ENCODE measurements around the gene C10orf105.

Gene C10orf105

DNA sequence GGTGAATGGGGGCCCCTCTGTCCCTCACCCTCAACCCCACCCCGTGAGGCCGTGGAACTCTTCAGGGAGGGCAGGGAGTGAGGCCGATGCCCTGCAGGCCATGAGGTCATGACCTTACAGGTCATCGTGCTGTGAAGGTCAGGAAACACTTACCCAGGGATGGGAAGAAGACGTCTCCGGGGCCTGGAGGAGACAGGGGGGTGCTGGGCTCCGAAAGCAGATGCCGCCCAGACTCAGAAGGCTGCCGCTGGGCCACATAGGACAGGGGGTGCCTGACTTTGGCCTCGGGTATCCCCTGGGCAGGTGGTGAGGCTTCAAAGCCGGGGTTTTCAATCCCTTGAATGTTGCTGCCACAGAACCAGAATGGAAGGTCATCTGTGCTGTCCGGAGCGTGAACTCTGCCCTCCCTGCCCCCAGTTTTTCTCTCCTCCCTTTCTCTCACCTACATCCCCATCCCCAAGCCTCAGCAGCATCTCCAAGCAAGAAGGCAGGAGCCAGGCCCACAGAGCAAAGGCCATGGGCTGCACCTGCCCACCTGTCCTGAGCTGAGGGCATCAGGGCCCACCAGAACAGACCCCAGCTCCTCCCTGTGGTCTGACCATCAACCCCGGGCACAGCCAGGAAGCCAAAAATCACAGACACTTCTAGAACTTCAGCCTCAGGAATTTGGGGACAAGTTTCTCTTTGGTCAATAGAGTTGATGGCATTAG lies 32.1 kb upstream of the C10orf105 start:
- no peak for DNase-seq

DNA sequence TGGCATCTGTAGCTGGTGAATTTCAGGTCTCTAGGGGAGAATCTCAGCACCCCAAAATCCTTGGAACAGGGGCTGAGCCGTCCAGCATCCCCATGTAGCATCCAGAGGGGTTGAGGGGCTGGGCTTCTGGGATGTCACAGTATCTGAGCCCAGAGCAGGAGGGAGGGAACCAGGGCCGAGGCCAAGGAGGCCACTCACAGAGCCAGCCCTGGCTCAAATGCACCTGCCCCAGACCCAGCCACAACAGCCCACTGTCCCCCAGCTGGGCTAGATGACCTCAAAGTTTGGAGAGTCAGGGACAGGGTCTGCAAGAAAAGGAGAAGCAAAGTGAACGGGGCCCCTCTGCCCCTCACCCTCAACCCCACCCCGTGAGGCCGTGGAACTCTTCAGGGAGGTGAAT lies 31.4 kb upstream of the C10orf105 start:
- no peak for DNase-seq

DNA sequence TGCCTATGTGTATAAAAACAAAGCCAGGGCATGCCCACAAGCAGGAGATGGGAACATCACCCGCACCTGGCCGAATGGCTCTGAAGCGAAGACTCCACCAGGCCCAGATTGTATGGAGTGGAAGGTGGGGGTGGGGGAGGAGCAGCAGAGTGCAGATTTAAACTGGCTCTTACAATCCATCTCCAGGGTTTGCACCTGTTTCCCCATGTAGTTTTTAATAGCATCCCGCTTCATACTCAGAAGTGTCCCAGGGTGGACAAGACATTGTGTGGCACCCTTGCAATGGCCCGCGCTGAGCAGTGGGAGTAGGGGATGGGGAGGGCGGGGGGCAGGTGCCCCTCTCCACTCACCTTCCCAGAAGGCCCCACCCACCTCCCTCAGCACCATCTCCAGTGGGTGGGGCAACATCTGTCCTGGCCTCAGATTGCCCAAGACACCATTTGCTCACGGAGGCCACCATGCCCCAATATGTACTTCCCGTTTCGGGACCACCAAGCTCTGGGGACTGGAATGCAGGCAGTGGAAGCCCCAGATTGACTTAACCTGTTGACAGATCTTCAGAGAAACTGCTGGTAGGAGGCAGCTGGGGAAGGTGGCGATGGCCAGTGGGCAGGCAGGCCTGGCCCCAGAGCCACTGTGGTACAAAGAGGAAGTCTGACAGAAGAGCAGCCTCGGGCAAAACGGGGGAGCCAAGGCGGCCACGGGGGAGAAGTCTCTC lies 30.7 kb upstream of the C10orf105 start:
- DNase-seq = peak; percentile 23

DNA sequence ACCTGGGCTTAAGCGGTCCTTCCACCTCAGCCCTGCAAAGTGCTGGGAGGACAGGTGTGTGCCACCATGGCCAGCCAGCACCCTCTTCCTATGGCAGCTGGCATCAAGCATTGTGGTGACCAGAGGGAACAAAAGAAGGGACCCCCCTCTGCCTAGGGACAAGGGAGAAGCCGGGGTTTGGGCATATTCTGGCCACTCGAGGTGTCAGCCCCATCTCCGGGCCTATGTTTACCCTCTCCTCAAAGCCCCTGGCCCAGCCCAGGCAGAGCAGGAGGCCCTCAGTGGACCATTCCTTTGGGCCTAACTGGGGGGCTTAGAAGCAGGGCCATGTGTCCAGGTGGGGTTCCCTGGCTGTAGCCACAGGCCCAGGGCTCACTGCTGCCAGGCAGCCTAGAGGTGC lies 29.8 kb upstream of the C10orf105 start:
- no peak for DNase-seq

DNA sequence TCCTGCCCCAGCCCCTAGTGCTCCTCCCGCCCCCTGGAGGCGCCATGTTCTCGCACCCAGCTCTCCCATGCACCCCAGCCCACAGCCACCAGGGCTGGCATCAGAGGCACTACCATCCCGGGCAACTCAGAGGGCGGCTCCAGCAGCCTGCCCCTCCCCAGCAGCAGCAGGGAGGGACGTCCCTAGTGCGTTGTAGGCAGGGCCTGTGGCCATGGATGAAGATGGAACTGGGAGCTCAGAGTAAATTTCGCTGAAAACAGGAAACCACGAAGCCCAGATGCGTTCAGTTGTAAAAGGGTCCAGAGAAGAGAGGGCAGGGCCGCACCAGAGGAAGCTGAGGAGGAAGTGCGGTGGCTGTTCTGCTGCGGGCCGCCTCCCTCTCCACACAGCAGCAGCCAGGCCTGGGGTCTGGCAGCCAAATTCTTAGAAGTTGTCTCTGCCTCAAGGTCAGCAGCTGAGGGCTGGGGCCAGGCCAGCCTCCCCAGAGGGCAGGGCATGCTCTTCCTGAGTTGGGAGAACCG lies 29.2 kb upstream of the C10orf105 start:
- DNase-seq = no peak

DNA sequence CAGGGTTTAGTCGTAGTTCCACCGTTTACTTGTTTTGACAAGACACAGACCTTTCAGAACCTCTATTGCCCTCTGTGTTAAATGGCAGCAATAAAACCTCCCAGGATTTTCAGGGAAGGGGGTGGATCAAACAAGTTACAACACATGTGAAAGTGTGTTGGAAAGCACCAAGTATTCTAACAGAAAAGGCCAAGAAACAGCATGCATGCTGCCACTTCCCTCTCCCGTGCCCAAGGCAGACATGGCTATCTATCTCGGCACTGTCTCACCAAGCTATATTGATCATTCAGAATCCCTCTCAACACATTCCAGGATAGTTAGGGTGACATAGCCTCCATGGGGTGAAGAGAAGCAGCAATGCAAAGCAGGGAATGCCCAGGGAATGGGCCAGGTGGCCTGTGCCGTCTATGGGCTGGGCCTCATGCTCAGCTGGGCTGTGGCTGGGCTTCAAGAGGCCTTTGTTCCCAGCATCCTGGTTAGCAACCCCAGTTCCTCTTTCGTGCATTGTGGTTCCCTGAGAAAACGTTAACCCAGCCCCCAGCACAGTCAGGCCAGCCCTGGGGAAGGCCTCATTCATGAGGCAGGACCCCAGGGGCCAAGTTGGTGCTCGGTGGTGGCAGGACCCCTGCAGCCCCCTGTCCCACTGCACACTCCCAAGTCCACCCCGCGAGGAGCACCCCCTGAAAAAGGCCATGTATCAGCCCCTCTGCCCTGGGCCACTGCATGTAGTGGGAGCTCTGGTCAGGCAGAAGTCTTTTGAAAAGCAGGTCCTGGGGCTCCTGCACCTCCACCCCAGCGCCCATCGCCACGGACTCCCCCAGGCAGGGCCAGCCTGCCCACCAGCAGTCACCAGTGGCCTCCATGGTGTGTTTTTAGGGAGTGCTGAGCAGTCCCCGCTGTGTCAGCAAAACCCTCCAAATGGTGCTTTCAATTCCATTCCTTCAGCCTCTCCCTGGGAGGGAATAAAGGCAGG lies 28.3 kb upstream of the C10orf105 start:
- DNase-seq = no peak

DNA sequence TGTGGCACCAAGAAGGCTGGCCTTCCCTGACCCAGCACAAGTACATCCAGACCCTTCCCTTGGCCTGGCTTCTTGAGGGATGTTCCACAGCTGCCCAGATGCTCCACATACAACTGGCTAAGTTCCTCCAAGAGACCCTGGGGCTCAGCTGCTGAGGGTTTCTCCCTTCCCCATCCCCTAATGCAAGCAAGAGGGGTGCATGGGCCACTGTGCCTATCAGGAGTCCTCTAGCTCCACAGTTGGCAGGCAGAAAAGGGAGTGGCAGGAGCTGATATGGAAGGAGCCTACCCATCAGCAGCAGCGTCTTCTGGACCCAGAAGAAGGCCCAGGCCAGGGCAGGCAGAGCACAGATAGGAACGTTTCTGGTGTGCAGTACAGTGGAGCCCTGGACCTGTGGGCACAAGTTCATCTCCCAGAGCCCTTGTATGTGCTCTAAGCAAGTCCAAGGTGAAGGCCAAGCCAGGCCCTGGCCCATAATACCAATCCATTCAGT lies 27.5 kb upstream of the C10orf105 start:
- DNase-seq = no peak

DNA sequence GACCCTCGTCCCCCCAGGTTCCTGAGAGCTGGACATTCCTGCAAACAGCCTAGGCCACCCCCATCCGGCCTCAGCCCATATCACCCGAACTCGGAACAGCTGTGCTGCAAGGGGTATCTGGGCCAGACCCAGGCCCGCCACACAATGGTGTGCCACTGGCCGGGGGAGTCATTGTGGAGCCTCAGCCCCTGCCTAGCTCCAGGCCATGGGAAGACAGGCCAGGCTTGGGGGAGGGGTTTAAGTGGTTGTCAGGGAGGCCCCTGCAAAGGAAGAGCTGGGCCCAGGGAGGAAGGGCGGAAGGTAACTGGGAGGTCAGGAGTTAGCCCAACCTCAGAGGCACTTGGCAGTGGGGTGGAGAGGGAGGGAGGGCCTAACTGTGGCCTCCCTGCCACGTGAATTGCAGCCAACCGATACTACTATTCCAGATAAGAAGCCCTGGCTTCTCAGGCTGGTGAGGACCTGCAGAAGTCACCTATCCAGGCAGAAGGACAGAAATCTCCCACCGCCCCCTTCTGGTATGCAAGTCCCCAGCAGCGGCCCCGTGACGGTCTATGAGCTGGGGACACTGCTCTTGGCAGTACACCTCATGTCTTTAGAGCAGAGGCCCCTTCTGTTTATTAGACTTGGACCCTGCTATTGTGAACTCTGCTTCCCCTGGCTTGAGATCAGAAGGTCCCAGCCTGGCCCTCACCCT lies 26.9 kb upstream of the C10orf105 start:
- DNase-seq = no peak

DNA sequence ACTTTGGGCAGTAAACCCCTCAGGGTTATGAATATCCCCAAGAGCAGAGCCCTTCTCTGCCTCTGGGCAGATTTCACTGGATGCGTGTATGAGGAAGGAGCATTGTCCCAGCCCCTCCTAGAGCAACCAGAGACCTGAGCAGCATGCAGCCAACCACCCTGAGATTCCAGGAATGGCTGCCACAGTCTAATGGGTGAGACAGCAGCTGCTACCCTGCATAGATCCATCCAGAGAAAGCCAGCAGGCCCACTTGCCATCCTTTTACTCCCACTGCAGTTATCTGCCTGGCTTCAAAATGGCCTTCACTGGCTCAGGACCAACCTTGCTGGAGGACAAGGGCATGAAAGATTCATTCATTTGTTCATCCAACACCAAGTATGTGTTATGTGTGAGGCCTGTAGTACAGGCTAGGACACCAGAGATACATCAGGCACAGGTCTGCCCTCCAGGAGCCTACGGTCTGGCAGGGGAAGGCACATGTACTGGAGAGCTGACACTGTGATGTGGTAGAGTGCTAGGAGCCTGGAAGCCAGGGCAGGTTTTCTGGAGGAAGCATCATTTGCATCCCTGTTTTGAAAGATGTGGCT lies 26.2 kb upstream of the C10orf105 start:
- no peak for DNase-seq

DNA sequence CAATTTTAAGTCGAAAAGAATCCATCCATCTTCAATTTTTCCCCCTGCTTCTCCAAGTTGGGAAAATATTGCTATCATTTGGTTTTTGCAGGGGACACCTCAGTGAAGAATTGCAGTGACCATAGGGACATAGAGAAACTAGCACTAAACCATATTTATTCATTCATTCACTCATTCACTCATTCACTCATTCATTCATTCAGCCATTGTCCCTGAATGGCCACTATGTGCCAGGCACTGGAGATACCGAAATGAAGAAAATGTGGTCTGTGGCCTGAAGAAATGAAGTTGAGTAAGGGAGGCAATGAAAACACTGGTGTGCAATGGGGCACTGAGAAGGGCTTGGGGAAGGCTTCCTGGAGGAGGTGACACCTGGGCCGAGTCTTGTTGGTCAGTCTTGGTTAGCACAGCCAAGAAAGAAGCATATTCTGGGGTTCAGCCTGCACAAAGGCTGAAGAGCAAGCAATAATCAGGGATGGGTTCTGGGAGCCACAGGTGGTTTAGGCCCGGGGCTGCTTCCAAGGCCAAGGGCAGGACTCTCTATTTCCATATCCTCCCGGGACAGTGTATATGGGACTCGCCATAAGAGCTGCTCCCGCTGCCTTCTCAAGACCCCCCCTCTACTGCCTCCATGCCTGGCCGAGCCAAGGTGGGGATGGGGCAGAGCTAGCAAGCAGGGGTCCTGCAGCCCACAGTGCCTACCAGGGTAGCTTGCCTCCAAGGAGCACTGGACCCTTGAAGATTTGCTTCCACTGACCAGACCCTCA lies 25.5 kb upstream of the C10orf105 start:
- DNase-seq = no peak

DNA sequence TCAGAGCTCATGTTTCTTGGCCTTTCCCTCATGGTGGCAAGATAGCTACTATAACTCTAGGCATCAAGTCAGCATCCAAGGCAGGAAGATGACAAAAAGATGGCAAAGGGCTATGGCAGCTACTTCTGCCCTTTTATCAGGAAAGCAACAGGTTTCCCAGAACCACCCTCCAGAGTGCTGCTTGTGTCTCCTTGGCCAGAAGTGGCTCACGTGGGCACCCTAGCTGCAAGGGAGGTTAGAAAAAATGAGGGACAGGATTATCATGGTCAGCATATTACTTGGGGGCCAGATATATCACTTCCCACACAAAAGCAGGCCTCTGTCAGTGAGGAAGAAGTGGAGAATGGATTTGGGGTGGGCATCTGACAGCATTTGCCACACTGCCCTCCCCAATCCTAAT lies 24.3 kb upstream of the C10orf105 start:
- DNase-seq = no peak

DNA sequence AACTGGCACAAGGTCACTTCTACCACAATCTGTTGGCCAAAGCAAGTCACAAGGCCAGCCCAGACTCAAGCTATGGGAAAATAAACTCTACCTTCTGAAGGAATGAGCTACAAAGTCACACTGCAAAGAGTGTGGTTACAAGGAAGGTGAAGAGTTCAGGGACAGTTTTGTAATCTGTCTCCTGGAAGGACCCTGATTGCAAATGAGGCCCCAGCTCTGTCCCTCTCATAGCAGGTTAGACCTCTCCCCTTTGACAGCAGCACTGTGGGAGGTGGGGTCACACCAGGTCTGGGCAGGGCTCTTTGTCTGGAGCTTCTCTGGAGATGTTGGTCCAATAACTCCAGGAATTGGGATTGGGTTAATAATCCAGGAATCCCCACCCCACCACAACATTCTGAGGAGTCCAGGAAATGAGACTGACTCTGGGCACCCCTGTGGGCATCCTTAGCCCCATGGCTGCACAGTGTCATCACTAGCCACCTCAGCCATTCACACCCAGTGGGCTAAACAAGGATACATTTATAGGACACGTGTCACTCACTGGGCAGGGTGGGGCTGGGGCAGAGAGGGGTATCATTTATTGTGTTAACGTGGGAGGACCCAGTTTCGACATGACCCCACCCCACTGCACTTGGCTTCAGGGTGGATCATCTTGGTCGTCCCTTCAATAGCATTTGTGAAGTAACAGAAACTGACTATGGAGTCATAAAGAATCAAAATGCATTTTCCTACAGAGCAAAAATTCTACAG lies 23.7 kb upstream of the C10orf105 start:
- no peak for DNase-seq

DNA sequence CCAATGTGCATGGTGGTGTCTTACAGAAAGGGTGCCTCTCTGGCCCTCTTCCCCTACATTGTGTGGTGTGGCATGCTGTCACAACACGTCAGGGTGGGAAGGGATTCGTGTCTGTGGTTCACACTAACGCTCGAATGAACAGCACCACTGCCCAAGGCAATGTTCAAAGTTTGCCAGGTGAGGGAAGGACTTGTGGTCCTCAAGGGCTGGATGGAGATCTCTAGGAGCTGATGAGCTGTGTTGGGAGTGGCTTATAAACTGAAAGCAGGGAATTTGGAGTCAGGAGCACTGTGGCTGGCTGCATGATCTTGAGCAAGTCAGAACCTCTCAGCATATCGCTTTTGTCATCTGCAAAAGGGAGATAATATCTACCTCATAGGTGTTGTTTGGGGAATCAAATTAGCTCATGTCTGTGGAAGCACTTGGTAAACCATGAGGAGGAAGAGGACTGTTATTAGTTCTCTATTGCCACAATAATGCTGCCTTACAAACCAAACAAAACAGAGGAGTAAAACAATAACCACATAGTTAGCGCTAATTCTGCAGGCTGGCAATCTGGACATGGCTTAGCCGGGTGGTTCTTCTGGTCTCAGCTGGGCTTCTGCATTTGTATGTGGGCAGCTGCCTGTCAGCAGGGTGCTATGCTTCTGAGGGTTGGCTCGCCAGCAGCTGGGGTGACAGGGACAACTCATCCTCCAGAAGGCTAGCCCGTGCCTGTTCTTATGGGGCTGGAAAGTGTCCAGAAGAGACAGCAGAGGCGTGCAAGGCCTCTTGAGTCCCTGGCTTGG lies 22.9 kb upstream of the C10orf105 start:
- no peak for DNase-seq

DNA sequence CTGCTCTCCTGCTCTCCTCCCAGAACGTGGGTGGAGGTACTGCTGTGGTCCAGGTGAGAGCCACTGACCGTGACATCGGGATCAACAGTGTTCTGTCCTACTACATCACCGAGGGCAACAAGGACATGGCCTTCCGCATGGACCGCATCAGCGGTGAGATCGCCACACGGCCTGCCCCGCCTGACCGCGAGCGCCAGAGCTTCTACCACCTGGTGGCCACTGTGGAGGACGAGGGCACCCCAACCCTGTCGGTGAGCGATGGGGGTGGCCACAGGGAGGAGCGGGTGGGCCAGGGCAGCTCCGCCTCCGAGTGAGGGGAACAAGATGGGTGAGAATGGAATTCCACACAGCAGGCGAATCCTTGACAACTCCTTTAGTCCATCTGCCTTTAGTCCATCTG lies 22.1 kb upstream of the C10orf105 start:
- DNase-seq = no peak

DNA sequence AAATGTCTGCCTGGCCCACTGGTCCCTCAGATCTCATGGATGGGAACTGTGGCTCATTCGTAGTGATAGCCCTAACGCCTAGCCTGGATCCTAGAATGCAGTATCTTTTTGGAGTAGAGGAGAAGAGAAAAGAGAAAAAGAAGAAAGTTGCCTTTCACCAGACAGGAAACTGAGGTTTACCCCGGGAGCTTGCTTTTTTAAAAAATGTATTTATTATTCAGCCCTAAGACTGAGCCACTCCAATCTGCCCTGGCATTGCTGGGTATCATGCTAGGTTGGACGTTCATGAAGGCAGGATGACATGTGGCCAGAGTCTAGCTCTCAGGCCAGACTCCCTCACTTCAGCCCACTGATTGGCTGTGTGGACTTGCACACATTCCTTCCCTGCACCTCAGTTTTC lies 21.5 kb upstream of the C10orf105 start:
- DNase-seq = no peak

DNA sequence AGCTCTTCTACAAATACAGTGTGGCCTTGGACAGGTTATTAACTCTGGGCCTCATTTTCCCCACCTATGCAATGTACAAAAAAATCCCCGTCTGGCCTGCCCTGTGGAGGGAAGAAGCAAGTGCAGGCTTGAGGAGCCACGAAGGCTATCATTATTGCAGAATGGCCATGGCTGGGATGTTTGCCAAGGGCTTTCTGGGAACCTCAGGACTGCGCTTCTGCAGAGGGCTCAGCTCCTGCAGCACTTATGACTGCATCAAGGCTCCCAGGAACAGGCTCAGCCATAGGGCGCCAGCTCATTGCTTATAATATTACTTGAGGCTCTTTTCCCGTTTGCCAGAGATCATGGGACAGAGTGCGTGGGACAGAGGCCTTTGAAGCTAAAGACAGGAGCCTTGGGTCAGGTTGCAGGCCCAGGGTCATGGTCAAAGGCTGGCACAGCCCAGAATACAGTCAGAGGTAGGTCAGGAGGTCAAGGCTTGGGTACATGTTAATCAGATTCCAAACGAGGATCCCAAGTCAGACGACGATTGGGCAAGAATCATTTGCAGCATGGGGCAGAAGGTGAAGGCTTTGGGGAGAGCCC lies 20.6 kb upstream of the C10orf105 start:
- no peak for DNase-seq

DNA sequence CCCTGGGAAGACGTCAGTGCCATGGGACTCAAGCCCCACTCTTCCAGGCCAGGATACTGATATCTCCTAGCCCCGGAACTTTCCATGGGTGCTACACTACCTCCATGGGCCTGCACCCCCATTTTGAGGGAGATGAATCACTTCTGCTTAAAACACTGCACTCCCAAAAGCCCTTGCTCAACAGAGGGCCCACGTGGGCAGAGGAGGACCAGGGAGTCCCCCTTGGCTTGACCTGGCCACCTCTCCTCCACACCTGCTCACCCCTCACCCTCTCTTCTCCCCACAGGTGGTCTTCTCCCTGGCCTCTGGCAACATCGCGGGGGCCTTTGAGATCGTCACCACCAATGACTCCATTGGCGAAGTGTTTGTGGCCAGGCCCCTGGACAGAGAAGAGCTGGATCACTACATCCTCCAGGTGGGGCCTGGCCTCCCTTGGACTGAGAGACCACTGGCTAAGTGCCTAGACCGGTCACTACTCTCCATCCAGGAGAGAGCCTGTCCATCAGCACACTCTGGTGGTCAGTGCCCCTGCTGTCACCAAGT lies 19.9 kb upstream of the C10orf105 start:
- no peak for DNase-seq

DNA sequence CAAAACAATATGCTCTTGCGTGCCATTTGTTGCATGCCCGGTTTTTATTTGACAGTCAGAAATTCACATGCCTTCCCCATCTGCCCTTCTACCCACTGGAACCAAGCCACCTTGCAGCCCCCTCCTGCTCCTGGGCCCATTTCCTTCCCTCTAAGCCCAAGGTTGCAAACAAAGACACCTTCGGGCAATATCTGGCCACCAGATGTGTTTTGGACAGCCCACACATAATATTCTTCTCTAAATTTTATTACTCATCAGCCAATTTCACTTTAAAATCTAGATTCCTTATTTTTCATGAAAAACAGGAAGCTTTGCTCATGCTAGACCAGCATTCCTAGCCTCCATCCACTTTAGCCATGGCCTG lies 18.2 kb upstream of the C10orf105 start:
- DNase-seq = no peak
